ENCODE data around the gene TRIM8. TPM values are rescaled to one million over a fixed set of nuclear protein-coding genes. Genes with fewer than 3 reads are reported as not detected.

Gene TRIM8
- total RNA-seq, 6 experiments from 2014 or later, result 34.7 to 99.8 (median 41.2) TPM

GRCh38 chr10:102612964-102613275 lies 31.4 kb upstream of the TRIM8 start:
- DNase-seq, result peak in 1 of 3 donors; percentile 22
- H3K27ac ChIP-seq, result peak overlapping the region in 2 of 3 donors; percentile 18 to 73

DNA sequence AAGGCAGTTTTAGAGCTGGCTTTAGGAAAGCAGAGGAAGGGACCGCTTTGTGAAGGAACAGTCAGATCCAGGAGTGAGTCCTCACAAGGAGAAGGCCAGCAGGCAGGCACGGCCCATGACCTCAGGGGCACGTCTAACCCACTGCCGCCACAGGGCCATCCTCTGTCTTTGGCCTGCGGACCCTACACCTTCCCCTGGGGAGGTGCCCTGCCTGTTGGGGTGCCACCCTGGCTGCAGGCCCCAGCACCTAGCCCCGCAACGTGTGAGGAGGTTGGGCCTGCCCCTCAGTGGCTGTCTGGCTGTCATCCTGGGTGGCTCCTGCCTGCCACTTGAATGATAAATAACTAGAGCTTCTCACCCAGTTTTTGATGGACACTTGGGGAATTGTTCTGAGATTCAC lies 31.0 kb upstream of the TRIM8 start:
- peak overlapping the region in 1 of 3 donors; percentile 73 for H3K27ac ChIP-seq
- peaks cover 0 to 11% (median 0%) of the 10 kb centered on the region in 4 donors for H3K36me3 ChIP-seq
- TF ChIP-seq CTCF (IDR thresholded peaks at IDR 0.05) (no peak), POLR2A (IDR thresholded peaks at IDR 0.05) (no peak)
- DNase-seq (peak in 1 of 3 donors; percentile 38), ATAC-seq (no peak)
- no peaks in the 10 kb centered on the region for H3K9me3 ChIP-seq
- no peak overlapping the region for H3K4me3 ChIP-seq
- intact Hi-C loops (cut with DNase I), result no loop called here
- WGBS (ENCODE audit: insufficient coverage, low coverage, low lambda C conversion rate, missing lambda C conversion rate), result no CpG with 5 or more reads among the region's 7 CpGs
- no peaks in the 10 kb centered on the region for H3K4me1 ChIP-seq
- H3K27me3 ChIP-seq, result no peaks in the 10 kb centered on the region

More at GRCh38 chr10:102612964-102613275, 31.4 kb upstream of the TRIM8 start:
- no peaks in the 10 kb centered on the region for H3K27me3 ChIP-seq
- intact Hi-C loops (cut with DNase I), result no loop called here
- peak in 3 of 4 donors; percentile 42 to 56 (median 52) for ATAC-seq
- H3K4me3 ChIP-seq, result no peak overlapping the region
- no peak for TF ChIP-seq POLR2A (IDR thresholded peaks at IDR 0.05)
- TF ChIP-seq CTCF (IDR thresholded peaks at IDR 0.05), result no peak
- H3K9me3 ChIP-seq, result no peaks in the 10 kb centered on the region
- H3K4me1 ChIP-seq, result no peaks in the 10 kb centered on the region
- H3K36me3 ChIP-seq, result peaks cover 0 to 8% (median 0%) of the 10 kb centered on the region in 4 donors
- no CpG with 5 or more reads among the region's 8 CpGs for WGBS (ENCODE audit: insufficient coverage, low coverage, low lambda C conversion rate, missing lambda C conversion rate)

- 0% methylated on average over 1 of the region's 8 CpGs for WGBS (ENCODE audit: insufficient coverage, low coverage, low lambda C conversion rate, missing lambda C conversion rate)
- ATAC-seq, result no peak
These were observed 30.5 kb upstream of the TRIM8 start for GRCh38 chr10:102613785-102614184.

GRCh38 chr10:102614888-102615287 lies 29.4 kb upstream of the TRIM8 start:
- peak in 1 of 3 donors; percentile 7 for DNase-seq
- no peak overlapping the region for H3K27ac ChIP-seq
- peaks cover 0 to 2% (median 0%) of the 10 kb centered on the region in 4 donors for H3K4me1 ChIP-seq
- H3K9me3 ChIP-seq, result no peaks in the 10 kb centered on the region
- TF ChIP-seq POLR2A (IDR thresholded peaks at IDR 0.05) (no peak), CTCF (IDR thresholded peaks at IDR 0.05) (no peak)
- ATAC-seq, result no peak
- intact Hi-C loops (cut with DNase I), result no loop called here
- no peak overlapping the region for H3K4me3 ChIP-seq
- 100% methylated on average over 1 of the region's 5 CpGs for WGBS (ENCODE audit: insufficient coverage, low coverage, low lambda C conversion rate, missing lambda C conversion rate)
- H3K36me3 ChIP-seq, result peaks cover 0 to 13% (median 0%) of the 10 kb centered on the region in 4 donors
- no peaks in the 10 kb centered on the region for H3K27me3 ChIP-seq

More at GRCh38 chr10:102613785-102614184, 30.5 kb upstream of the TRIM8 start:
- H3K4me1 ChIP-seq, result no peaks in the 10 kb centered on the region
- TF ChIP-seq CTCF (IDR thresholded peaks at IDR 0.05) (no peak), POLR2A (IDR thresholded peaks at IDR 0.05) (no peak)
- DNase-seq, result peak in 1 of 3 donors; percentile 35
- peaks cover 0 to 13% (median 0%) of the 10 kb centered on the region in 4 donors for H3K36me3 ChIP-seq
- intact Hi-C loops (cut with DNase I), result no loop called here
- no peaks in the 10 kb centered on the region for H3K9me3 ChIP-seq
- peak overlapping the region in 1 of 3 donors; percentile 73 for H3K27ac ChIP-seq
- H3K27me3 ChIP-seq, result no peaks in the 10 kb centered on the region
- no peak overlapping the region for H3K4me3 ChIP-seq
